AML-193 (cell line): Measurements from ENCODE around the gene PDGFD.

Experiments
- DNase-seq, 2 experiments: peaks; one replicate each; lab custom pipeline; 2025; lab: John Stamatoyannopoulos, UW

The PDGFD gene

DNA sequence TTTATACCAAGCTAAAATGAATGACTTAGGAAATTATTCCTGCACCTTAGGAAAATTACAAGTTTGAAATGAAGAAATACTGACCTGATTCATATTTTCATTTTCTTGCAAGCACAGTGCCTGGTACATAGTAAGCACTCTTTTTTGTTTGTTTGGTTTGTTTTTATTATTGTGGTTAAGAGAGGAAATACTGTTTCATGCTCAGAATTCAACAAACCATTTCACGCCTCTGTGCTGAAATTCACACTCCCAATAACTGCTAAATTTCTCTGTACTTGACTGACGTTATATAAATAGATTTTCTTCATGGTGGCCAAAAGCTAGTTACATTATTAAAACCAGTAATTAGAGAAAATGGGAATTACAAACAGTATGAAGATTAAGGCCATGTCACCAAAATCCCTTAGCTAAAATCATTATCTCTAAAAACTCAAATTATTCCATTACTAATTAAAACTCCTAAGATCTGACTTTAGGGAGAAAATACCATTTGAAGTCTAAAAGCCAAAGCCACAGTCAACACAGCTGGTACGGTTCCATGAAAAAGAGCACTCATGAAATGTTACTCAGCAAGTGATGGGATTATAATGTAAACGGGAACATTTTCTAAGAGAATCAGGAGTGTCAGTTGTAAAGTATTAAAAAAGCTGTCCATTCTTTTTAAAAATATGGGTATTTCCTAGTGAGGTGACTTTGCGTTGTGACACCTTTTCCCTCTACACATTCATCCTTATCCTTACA, 205.3 kb downstream of the PDGFD start:
- no peak for DNase-seq

DNA sequence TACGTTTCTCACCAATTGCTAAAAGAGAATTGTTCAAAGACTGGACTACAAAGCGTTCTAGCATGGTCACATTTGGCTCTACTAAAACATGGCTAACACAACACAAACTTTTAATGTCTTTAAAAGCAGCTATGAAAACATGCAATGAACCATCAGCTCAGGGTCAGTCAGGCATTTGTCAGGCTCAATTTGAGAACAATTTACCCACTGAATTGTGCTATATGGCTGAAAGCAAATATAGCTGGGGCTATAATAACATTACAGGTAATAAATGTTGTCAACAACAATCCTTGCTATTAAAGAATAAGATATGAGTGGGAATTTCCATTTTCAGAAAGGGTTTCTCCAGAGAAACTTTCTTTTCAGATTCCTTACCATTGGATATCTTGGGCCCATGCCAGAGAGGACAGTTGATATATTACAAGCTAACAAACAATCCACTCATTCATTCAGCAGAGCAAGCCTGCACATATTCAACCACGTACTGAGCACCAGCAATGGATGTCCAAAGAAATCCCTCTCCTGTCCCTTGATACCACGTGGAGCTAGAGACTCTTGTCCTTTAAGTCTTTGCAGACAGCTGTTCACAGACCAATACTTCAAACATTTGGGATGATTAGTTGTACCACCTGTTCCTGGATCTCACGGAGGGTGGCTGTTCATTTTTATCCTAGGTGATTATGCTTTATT, 210.0 kb downstream of the PDGFD start:
- no peak for DNase-seq

DNA sequence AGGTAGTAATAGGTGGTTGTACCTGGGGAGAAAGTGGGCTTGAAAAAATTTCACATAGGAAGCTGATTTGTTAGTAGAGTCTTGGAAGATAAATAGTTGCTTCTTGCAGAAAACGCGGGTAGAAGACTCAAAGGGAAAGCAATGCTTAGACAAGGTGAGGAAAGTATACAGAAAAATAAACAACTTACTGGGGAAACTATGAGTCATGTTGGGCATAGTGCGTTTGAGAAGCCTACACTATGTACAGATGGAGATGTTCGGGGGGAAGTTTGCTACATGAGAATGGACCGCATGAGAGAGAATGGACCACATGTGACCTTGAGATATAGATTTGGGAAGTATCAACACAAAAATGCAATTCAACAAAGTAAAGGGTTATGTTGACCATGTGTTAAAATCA, 214.2 kb downstream of the PDGFD start:
- no peak for DNase-seq

DNA sequence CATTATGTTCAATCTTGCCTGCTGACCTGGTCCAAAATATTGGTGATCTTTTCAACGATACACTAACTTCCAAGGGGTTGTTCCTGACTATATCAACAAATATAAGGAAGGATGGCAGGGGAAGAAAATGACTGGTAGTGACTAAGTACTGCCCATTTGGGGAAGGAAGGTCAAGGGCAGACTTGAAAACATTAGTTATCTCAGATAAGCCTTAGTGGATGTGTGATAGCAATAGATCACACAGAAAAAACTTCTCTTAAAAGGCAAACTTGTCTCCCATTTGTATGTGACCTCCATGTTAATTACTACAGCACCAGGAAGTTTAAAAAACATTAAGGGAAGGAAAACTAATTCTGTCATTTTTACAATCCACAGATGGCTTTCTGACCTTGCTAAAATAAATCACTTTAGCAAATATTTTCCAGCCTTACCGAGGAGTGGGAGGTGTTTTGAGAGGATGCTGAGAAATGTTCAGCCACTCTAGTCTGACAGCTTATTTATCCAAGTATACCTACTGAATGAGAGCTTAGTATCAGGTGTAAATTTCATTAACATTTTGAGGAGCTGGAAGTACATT, 215.7 kb downstream of the PDGFD start:
- no peak for DNase-seq

DNA sequence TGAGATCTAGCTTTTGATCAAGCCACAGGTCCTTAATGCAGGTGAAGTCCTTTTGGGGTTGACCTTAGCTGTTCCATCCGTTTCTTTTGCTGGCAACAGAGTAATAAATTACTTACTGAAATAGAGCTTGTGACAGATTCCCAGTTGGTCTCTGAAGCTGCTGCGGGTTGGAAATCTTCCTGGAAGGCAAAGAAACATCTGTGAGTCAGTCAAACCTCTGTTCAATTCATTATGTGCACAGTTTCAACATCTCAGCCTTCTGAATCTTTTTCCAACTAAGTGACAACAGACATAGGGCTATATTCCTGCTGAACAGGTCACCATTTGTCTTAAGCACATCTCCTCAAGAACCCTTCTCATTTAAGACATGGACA, 216.4 kb downstream of the PDGFD start:
- DNase-seq, result no peak

DNA sequence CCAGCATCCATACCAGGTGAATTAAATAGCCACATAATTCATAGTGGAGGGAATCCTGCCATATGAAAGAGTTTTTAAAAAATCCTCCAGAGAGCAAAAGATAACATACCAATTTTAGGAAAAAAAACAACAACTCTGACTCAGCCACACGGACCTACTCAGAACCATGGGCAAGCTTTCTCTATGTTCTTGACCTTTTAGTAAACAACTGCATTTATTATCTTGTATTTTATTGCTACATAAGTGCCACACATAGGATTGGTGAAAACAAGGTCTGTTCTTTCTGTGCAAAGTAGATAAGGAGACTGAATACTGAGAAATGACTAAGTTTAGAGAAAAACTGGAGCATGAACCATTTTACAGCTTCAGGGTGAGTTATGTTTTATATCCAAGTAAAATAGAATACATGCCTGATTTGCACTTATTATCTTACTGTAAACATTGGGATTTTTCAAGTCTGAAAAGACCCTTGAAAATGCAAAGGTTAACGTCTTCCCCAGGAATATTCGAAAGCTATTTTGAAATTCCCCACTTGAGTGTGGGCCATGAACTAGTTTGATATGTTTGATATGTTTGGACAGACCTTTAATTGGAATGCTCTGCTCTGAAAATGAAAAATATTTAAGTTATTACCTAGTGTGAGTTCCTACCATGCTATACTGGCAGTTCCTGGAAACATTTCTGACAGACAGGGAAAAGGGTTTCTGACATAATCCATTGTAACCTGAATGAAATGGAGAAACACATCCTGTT, 217.0 kb downstream of the PDGFD start:
- DNase-seq, result no peak

DNA sequence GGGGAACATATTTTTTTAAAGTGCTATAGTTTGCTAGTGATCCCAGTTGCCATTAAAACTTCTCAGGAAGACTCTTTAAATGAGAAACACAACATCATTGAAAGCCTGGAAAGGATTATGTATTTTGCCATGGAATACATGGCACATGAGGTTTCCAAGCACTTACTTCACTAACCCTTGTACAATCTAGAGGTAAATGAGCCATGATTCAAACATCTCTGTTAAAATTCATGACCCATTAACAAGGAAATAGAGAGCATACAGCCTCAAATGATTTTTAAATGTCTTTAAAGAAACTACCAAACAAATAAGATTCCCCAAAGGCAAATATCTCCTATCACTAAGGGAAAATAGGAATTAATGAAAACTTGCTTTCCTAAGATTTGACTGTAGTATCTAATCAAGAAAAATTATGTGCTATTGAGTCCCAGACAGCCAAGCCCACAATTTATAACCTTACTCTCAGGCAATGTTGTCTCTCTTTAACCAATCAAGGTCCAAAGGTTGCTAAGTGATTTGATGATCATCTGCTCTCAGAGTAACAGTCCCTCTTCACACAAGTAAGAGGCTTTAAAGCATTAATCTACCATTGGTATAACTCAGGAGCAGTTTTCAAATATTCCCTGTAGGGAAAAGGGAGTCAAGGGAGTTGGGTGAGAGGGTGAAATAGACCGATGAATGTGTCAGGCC, 219.6 kb downstream of the PDGFD start:
- no peak for DNase-seq

DNA sequence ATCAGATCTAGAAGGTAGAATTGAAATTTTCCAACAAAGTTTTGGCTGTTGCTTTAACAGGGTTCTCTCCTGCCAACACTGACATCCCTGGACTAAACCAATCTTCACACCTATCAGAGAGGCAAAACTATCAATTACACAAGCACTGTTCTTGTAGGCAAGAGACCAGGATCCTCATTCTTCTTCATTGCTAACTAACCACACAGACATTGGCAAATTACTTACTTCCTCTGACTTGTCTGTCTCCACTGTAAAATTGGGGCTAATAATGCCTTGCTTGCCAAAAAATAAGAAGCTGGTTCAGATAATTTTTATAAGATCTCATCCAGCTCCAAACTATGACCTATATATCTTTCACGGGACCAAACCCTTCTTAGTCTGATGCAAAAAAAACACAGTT, 221.3 kb downstream of the PDGFD start:
- DNase-seq, result peak; percentile 23 to 31

DNA sequence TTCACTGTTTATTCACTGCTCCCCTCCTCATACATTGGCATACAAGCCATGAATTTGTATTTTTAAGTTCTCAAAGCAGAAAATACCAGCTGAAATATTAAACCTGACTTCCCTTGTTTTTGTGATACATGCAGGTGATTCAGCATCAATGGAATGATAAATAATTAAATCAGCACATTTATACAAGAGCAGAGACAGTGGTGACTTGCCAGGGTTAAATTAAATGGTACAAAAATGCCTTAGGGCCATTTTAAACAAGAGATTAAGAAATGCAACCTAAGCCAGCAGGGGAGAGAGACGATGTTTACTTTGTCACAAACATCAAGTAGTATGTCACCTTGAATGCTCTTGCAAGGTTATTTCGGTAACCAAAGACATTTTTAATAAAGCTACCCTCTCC, 223.4 kb downstream of the PDGFD start:
- no peak for DNase-seq

DNA sequence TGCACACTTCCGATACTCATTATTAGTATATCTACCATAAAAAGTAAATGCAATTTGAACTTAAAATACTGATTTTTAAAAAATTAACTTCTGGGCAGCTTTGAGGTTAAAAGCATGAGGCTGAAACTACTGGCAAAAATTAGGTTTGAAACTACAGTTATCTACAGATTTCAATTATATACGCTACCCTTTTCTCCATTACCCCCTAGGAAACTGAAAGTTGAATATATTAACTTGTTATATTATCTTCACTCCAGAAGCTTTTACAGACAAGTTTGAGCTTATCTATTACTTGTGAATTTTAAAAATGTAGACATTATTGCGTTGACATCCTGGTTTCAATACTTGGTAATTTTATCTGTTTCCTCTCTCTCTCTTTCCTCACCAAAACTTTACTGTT, 224.3 kb downstream of the PDGFD start:
- no peak for DNase-seq

DNA sequence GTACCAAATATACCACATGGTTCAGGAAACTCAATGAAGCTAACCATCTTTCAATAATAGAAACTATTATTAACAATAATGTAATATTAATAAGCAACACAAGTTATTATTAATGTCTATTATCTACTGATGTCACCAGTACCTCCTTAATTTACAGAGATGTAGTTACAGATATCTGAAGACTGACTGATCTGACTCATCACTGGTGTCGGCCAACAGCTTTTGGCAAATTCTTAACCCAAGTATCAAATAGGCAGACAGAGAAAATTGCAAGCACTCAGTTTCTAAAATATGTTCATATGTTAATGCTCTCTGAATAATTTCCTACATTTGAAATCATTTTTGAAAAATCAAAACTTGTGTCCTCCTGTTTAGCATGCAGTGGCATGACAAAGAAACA, 227.9 kb downstream of the PDGFD start:
- no peak for DNase-seq

DNA sequence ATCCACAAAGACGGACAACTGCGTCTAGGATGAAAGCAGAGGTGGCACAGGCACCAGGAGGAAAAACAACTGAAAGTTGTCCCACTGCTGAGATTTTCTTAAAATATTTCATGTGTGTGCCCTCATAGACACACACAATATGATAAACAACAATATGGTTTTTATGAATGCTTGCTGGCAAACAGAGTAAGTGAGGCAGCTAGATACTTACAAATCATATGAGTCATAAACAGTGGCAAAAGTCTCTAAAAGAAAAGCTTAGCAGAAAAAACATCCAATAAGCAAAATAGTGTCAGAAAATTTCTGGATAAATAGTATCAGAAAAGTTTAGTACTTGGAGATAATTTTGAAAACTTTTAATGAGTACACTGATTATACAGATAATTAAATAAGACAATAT, 228.7 kb downstream of the PDGFD start:
- DNase-seq, result no peak

DNA sequence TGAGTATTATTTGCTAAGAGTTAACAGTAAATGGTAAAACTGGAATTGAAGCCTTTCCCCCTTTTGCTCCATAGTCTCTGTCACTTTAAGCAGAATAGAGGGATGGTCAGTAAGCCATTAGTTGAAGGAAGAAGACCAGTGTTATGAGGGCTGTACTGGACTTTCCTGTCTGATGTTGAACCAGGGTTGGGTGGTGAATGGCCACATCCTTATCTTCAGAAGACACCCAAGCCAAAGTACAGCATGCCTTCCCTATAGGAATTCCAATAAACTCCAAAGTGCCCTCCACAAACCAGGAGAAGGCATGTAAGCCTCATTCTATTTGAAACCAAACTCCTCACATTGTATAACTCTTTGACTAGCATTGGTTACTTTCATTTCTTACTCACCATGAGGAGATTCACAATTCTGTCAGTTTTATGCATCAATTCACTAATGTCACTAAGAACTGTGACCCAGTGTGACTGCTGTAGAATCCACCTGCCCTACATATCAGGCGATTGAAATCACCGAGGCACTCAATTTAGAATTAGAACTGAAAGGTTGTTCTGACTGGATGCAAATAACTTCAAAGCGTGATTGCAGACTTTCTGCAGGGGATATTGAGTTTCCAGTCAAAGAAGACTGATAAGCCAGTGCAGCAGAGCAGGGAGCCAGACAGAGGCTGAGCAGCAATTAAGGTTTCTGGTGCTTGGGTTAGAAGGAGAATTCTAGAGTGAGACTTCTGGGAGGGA, 234.6 kb downstream of the PDGFD start:
- DNase-seq, result no peak

DNA sequence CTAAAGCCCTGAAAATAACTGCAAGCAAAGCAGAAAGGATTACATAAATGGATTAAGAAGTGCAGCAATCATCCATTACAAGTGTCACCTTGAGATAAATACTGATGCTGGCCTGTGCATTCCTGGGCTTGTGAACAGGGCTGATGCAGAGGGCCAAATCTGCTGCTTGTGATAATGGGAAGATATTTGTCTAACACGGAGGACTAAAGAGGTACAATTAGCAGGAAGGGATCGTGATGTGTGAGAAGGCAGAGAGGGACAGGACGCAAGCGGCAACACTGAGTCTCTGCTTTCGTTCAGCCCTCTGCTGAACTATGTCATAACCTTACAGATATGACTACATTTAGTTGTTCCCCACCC, 235.2 kb downstream of the PDGFD start:
- DNase-seq, result no peak

DNA sequence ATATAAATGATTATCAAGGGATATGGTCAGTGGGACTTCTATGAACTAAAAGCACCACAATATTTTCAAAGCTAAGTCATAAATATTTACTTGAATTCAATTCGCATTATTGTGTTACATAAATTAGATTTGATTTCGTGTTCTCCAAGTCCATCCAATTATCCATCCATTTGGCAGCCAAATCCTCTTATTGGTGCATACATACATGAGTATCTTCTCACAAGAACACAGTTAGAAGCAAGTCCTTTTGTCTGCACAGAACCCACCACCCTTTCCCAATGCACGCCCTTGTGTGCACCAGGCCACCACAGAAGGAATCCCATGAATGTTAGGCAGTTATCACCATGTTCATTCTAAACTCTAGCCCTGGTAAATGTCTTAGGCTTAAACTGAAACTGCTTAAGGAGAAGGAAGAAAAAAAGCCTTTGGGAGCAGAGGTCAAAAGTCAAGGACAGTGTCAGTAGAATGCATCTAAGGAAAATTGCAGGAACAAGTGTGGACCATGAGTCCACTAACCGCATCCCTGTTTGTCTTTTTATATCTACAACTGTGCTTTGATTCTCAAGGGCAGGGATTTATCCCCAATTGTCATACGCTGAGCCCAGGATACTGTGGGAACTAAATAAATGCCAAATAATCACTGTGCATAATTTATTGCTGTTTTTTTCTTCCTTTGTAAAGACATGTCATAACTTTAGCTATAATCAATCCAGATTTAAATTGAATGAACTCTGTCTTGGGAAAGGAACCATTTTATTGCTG, 235.7 kb downstream of the PDGFD start:
- no peak for DNase-seq

DNA sequence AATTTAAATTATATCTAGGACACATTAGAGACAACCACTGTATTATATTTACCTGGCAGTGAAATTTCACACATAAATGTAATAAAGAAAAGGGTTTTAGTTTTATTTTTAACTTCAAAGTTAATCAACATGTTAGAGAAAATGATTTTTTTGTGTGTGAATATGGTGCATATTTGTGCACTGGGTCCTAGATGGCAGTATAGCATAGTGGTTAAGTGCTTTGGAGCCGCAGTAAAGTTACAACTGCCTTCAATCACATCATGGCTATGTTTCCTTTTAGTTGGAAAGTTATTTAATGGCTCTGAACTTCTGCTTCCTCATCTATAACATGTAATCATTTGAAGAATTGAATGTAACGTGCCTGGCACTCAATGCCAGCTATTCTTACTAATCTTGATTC, 236.4 kb downstream of the PDGFD start:
- peak; percentile 6 to 11 for DNase-seq

DNA sequence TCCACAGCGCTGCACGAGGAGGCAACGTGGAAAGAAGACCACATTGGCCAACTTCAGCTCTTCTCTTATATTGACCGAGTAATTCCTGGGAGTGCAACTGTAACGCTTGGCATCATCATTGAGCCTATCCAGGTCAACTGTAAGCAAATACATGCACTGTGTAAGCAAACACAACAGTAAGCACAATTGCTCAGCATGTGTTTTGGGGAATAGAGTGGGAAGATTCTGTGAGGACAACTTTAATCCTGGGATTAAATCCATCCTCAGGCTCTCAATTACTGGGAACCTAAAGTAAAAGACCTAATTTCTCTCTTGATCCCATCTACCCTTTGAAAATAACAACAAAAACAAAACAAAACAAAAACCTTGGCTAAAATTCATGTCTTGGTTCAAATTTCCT, 237.0 kb downstream of the PDGFD start:
- no peak for DNase-seq

DNA sequence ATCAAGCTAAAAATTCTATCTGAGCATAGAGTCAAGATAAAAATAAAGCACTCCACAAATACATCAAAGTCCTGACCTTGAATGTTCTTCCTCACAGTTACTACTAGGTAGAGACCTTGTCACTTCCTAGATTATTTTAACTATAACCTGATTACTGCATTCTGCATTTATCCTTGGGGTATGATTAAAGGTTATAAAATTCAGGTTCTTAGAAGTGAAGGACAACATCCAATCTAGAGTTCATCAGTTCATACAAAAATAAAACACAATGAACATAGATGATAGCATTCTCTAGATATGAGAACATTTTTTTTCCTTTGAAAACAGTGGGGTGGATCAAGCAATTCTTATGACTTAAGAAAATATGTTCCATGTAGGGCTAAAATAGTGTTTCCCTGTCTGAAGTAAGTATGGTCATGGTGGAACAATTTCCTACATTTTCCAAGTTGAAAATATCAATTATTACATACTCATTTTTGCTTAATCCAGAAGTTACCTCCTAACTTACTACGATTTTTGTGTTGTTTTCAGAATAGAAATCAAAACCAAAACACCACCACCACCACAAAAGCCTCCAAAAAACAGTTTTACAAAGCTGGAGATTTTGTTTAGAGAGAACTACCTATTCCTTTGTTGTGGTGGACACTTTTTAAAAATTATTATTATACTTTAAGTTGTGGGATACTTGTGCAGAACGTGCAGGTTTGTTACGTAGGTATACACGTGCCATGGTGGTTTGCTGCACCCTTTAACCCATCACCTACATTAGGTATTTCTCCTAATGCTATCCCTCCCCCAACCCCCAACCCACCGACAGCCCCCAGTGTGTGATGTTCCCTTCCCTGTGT, 239.6 kb downstream of the PDGFD start:
- no peak for DNase-seq

DNA sequence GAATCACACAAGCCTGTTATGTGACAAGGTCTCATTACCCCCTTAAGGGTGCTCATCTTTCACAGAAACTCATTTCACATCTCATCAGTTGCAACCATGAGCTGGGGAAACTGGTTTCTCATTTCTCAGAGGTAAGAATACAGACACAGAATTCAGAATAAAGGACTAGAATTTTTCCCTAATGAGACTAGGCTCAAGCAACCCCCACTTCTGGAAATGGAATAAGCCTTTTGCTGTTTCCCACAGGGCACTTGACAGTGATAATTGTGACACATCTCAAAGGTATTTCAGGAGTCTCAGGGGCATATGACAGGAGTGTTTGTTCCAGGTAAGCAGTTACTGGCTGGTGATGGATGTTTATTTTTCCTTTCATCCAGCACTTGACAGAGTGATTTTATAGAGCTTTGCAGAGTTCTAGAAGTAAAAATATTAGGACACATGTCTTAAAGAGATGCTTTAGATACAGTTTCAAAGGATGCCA, 240.5 kb downstream of the PDGFD start:
- DNase-seq, result no peak

DNA sequence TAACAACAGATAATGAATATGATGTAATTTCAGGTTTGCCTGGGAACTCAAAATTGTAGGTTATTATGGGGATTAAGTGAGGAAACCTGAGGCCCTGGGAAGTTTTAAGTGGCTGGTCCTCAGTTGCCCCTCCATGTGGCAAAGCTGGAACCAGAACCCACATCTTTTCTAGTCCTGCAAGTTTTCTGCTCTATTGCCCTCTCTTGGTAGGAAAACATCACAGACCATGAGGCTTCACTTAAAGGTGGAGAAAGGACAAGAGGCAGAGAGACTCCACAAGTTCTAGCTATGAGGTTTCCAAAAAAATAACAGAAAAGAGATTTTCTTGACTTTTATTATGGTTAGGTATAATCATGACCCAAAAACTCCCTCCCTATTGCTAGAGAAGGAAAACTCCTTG, 243.0 kb downstream of the PDGFD start:
- DNase-seq, result no peak
